Smooth muscle cell of the umbilical artery (primary cell): ENCODE measurements around the gene SLC50A1. TPM values are rescaled to one million over a fixed set of nuclear protein-coding genes. Genes with fewer than 3 reads are reported as not detected.

Experiments used
- total RNA-seq: library from RNA; depleted of rRNA; stranded (reverse); fragments of >200 nt; gene quantifications from 2 replicates; pipeline ENCODE4 v1.2.3, GENCODE V29; 2014

Gene SLC50A1
- total RNA-seq = 18.9 and 30.6 TPM in 2 replicates

GRCh38 chr1:155135415-155136028 is at the start of gene SLC50A1:
SLC50A1 (plus strand) TSS chr1:155135852; CDS start chr1:155135912, 60 bp downstream.

GRCh38 chr1:155127105-155127966 is 8.3 kb upstream of the SLC50A1 start, which contains the start of gene EFNA1:
EFNA1 (plus strand) TSS chr1:155127876; CDS start chr1:155127978, 102 bp downstream.

GRCh38 chr1:155139895-155140629 is 4.4 kb downstream of the SLC50A1 start, which contains the start of gene DPM3:
DPM3 (minus strand) TSS chr1:155140531; CDS start chr1:155140240, 291 bp downstream.

DNA sequence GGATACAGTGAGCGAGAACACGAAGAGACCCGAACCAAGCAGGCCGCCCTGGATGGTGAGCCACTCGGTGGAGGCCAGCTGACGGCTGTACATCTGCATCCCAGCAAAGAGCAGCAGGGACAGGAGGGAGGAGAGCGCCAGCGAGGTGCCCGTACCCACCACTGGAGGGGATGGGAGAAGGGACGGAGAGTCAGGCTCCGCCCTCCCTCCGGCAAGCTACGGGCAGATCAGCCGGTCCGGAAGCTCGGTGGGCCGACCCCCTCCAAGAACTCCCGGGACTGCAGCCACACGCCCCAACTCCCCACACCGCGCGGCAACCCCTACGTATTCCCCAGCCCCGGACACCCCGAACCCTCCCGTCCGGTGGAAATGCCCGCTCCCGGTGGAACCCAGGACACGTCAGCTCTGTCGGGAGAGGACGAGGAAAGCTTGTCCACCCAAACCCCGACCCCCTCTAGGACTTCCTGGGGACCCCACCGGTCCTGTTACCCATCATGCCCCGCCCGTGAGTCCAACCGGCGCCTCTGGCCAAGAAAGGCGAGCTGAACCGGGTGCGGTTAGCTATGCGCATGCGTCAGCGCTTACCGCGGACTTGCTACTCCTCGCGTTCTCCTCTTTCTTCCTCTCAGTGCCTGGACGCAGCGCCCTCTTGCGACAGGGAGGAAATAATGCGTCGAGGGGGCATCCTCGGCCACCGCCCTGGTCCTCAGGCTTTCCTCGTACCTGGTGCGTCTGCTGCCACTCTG is 37.3 kb downstream of the SLC50A1 start, which contains the start of gene KRTCAP2:
Gene KRTCAP2 (minus strand): TSS at position 573 of the 746 bp plus-strand sequence. CDS start 80 bp downstream, at position 493.

GRCh38 chr1:155173478-155174323 is 38.0 kb downstream of the SLC50A1 start, which contains the start of gene TRIM46:
TRIM46 (plus strand) TSS chr1:155173849; CDS start chr1:155173967, 118 bp downstream.

Other genes with a start within 250 kb of the SLC50A1 start
- 4.2 and 4.4 TPM in 2 replicates for gene PMVK, start 199.1 kb upstream of the SLC50A1 start, total RNA-seq
- 87.2 and 138 TPM in 2 replicates for gene PBXIP1, start 179.8 kb upstream of the SLC50A1 start, total RNA-seq
- 5.9 and 9.4 TPM in 2 replicates for gene PYGO2, start 174.1 kb upstream of the SLC50A1 start, total RNA-seq
- gene SHC1, start 165.1 kb upstream of the SLC50A1 start, total RNA-seq = 249 and 465 TPM in 2 replicates
- gene CKS1B, start 161.2 kb upstream of the SLC50A1 start, total RNA-seq = 30.3 and 48.5 TPM in 2 replicates
- gene FLAD1, start 152.5 kb upstream of the SLC50A1 start, total RNA-seq = 15.1 and 18.9 TPM in 2 replicates
- gene LENEP, start 142.3 kb upstream of the SLC50A1 start, total RNA-seq = not detected in 2 replicates
- 16.0 and 19.7 TPM in 2 replicates for gene ZBTB7B, start 133.1 kb upstream of the SLC50A1 start, total RNA-seq
- gene DCST2, start 102.1 kb upstream of the SLC50A1 start, total RNA-seq = not detected in 2 replicates
- not detected in 2 replicates for gene DCST1, start 102.0 kb upstream of the SLC50A1 start, total RNA-seq
- 61.5 and 108 TPM in 2 replicates for gene ADAM15, start 84.5 kb upstream of the SLC50A1 start, total RNA-seq
- gene EFNA4, start 72.1 kb upstream of the SLC50A1 start, total RNA-seq = 4.8 and 5.9 TPM in 2 replicates
- 1.8 and 2.7 TPM in 2 replicates for gene EFNA3, start 57.0 kb upstream of the SLC50A1 start, total RNA-seq
- gene EFNA1, start 8.0 kb upstream of the SLC50A1 start, total RNA-seq = 0.37 TPM in 1 of 2 replicates, not detected in the other
- 11.4 and 61.5 TPM in 2 replicates for gene DPM3, start 4.7 kb downstream of the SLC50A1 start, total RNA-seq
- gene KRTCAP2, start 37.5 kb downstream of the SLC50A1 start, total RNA-seq = 68.0 and 136 TPM in 2 replicates
- 5.6 and 10.7 TPM in 2 replicates for gene TRIM46, start 38.0 kb downstream of the SLC50A1 start, total RNA-seq
- gene THBS3, start 72.0 kb downstream of the SLC50A1 start, total RNA-seq = 23.8 and 35.9 TPM in 2 replicates
- gene MTX1, start 72.8 kb downstream of the SLC50A1 start, total RNA-seq = 38.0 and 43.1 TPM in 2 replicates
- gene ENTREP3, start 119.6 kb downstream of the SLC50A1 start, total RNA-seq = 10.7 and 16.5 TPM in 2 replicates
- gene SCAMP3, start 126.5 kb downstream of the SLC50A1 start, total RNA-seq = 33.3 and 43.0 TPM in 2 replicates
- 23.8 and 32.3 TPM in 2 replicates for gene CLK2, start 137.7 kb downstream of the SLC50A1 start, total RNA-seq
- 0.69 and 1.2 TPM in 2 replicates for gene HCN3, start 141.6 kb downstream of the SLC50A1 start, total RNA-seq
- gene PKLR, start 165.6 kb downstream of the SLC50A1 start, total RNA-seq = not detected in 2 replicates
- gene FDPS, start 173.0 kb downstream of the SLC50A1 start, total RNA-seq = 195 and 251 TPM in 2 replicates
- gene RUSC1, start 185.0 kb downstream of the SLC50A1 start, total RNA-seq = 10.4 and 19.1 TPM in 2 replicates